Gastroesophageal sphincter (tissue), 3 donors: ENCODE measurements around the gene SYCE1.

ENCODE experiments used
- EP300 ChIP-seq: sonication (generic); formaldehyde crosslinking; IDR thresholded peaks from one replicate; pipeline ENCODE4 v1.6.1; 2017; ENCODE audit warnings: antibody characterized with exemption, mild to moderate bottlenecking
- POLR2A ChIP-seq, 2 donors: fragments of 450-650 bp; IDR thresholded peaks; one replicate each; pipeline ENCODE4 v1.6.1; 2017; ENCODE audit warnings: antibody characterized with exemption in 2 of 2, mild to moderate bottlenecking in 2 of 2, moderate library complexity in 1 of 2
- POLR2AphosphoS5 ChIP-seq: sonication (generic); formaldehyde crosslinking; IDR thresholded peaks from one replicate; pipeline ENCODE4 v1.6.1; 2017; ENCODE audit warnings: antibody characterized with exemption
- TF ChIP-seq, protein P1 (sequence below), 4 experiments: fragments of 200-600 bp in 2 of 4; fragments of 450-650 bp in 2 of 4; sonication (generic) in 1 of 4; IDR thresholded peaks; one replicate each; pipeline ENCODE4 v1.5.1; 2017 to 2019; ENCODE audit warnings: antibody characterized with exemption in 4 of 4, mild to moderate bottlenecking in 2 of 4, moderate library complexity in 2 of 4

DNA sequence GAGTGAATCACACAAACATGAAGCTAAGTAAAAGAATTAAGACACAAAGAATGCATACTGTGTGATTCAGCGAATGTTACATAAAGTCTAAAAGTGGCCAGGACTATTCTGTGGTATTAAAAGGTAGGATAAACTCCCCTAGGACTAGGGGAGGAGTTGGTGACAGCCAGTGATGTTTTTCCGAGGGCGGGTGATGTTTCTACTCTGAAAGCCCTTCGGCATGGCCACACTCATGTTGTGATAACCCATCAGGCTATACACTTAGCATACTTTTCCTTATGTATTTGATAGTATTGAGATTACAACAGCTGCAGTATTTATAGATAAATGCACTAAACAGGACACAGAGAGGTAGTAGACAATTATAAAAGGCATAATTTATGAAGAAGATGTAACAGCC is 54.0 kb downstream of the SYCE1 start:
- TF ChIP-seq POLR2A (IDR thresholded peaks at IDR 0.05) = no peak
- no peak for TF ChIP-seq POLR2AphosphoS5
- TF ChIP-seq, protein P1, sequence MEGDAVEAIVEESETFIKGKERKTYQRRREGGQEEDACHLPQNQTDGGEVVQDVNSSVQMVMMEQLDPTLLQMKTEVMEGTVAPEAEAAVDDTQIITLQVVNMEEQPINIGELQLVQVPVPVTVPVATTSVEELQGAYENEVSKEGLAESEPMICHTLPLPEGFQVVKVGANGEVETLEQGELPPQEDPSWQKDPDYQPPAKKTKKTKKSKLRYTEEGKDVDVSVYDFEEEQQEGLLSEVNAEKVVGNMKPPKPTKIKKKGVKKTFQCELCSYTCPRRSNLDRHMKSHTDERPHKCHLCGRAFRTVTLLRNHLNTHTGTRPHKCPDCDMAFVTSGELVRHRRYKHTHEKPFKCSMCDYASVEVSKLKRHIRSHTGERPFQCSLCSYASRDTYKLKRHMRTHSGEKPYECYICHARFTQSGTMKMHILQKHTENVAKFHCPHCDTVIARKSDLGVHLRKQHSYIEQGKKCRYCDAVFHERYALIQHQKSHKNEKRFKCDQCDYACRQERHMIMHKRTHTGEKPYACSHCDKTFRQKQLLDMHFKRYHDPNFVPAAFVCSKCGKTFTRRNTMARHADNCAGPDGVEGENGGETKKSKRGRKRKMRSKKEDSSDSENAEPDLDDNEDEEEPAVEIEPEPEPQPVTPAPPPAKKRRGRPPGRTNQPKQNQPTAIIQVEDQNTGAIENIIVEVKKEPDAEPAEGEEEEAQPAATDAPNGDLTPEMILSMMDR (IDR thresholded peaks at IDR 0.05) = no peak
- no peak for TF ChIP-seq EP300
